HG03039 (cell line): ENCODE data around the gene FRMPD2.

Experiments
- ATAC-seq: cut with Tn5 transposase; IDR thresholded peaks from one replicate; pipeline ENCODE4 v1.9.1; 2021; ENCODE audit warnings: mild to moderate bottlenecking, moderate library complexity; ENCODE audit not compliant: unreplicated experiment

The FRMPD2 gene, protein sequence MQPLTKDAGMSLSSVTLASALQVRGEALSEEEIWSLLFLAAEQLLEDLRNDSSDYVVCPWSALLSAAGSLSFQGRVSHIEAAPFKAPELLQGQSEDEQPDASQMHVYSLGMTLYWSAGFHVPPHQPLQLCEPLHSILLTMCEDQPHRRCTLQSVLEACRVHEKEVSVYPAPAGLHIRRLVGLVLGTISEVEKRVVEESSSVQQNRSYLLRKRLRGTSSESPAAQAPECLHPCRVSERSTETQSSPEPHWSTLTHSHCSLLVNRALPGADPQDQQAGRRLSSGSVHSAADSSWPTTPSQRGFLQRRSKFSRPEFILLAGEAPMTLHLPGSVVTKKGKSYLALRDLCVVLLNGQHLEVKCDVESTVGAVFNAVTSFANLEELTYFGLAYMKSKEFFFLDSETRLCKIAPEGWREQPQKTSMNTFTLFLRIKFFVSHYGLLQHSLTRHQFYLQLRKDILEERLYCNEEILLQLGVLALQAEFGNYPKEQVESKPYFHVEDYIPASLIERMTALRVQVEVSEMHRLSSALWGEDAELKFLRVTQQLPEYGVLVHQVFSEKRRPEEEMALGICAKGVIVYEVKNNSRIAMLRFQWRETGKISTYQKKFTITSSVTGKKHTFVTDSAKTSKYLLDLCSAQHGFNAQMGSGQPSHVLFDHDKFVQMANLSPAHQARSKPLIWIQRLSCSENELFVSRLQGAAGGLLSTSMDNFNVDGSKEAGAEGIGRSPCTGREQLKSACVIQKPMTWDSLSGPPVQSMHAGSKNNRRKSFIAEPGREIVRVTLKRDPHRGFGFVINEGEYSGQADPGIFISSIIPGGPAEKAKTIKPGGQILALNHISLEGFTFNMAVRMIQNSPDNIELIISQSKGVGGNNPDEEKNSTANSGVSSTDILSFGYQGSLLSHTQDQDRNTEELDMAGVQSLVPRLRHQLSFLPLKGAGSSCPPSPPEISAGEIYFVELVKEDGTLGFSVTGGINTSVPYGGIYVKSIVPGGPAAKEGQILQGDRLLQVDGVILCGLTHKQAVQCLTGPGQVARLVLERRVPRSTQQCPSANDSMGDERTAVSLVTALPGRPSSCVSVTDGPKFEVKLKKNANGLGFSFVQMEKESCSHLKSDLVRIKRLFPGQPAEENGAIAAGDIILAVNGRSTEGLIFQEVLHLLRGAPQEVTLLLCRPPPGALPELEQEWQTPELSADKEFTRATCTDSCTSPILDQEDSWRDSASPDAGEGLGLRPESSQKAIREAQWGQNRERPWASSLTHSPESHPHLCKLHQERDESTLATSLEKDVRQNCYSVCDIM (N-terminal part only)

DNA sequence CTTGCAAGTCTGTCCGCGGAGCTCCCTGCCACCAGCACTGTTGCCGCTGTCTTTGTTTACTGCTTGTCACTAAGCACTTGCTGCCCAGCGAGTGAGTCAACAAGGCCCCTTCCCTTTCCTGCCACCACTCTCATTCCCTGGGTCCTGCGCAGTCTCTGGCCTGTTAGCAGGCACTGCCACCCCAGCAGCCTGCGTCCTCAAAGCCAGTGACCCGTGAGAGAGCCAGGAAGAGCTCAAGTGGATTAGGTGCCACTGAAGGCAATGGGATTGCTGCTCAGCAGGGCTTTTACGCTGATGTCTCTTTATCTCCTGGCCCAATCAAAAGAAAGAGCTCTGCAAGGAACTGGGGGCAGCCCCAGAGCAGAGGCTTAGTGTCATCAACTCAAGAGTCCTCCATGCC lies at the start of gene FRMPD2:
Gene FRMPD2, minus strand, starts transcription at position 61 of the 400 bp plus-strand sequence. CDS start 129 bp downstream, outside the sequence.
- ATAC-seq: no peak

DNA sequence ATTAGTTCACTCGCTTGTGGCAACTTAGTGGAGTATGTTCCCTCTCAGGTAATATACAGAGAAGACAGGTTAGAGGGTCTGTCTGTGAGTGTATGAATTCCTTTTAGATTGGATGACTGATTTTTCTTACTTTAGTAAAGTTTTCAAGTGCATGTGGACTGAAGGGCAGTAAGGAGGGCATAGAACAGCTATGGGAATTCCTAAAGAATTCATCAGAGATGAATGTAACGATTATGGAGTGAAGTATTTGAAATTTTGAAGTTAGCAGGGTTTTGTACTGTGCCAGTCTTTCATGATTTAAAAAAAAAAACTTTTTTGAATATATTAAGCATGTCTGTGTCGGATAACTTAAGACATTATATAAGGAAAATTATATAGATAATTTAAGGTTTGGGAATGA lies 47.5 kb upstream of the FRMPD2 start:
- no peak for ATAC-seq

DNA sequence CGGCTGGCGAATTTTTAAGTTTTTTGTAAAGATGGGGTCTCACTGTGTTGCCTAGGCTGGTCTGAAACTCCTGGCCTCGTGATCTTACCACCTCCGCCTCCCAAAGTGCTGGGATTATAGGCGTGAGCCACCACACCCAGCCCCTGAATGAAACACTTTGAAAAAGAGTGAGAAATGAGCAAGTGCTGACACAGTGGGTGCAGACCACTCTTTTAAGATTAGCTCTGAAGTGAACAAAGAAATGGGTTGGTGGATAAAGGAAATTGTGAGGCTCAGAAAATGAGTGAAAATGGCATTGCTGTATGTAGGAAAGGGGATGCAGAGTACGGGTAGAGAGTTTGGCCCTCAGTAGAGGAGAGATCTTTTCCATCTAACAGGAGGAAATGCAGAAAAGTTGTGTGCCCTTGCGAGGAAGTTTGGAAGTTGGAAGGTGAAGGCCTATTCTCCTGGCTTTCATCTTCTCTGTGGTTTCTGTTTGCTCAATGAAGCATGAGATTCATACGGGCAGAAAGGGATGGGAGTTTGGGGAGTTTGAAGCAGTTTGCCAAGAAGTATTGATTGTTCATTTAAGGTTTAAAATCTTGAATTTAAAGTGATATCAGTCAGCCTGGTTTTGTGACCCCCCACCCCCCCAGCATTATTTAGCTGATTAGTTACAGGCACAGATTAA lies 43.0 kb upstream of the FRMPD2 start:
- ATAC-seq: no peak

DNA sequence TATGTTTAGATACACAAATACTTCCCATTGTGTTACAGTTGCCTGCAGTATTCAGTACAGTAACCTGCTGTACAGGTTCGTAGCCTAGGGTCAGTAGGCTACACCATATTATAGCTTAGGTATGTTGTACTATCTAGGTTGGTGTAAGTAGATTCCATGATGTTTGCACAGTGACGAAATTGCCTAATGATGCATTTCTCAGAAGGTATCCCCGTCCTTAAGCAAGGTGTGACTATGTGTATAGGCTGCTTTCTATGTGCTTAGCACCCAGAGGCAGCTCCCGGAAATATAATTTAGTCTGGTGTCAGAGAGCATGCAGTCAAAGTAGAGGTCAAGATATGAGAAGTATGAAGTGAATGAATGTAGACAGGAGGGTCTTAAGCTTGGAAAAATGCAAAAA lies 41.7 kb upstream of the FRMPD2 start:
- no peak for ATAC-seq

DNA sequence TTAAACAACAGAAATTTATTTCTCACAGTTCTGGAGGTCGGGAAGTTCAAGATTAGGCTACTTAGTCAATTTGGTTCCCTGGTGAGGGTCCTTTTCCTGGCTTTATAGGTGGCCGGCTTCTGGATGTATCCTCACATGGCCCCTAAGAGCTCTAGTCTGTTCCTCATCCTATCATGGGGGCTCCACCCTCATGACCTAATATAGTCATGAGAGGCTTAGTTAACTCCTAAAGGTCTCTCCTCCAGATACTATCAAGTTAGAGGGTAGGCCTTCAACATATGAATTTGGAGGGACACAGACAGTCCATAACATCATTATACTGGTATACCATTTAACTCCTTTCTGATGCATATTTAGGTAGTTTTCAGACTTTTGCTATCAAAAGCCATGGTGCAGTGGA lies 39.6 kb upstream of the FRMPD2 start:
- ATAC-seq: no peak

DNA sequence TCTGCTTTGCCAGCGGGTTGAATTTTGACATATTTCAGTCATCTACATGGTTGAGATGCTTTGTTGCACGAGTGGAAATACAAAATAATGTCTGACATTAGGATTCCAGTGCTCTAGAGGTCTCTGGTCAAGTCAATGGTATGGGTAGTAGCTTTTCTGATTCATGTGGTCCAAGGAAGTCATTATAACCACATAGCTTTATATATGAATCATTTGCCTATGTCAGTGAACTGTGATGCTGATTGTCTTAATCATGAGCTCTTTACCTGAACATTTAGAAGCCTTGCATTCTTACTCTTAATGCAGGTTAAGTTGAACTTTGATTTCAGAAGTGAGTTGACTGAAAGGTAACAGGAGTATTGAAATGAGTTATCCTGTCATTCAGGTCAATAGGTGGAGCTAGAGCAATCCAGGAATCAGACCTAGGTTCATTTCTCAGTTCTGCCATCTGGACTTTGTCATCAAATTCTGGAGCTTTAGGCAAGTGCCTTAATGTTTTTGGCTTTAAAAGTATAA lies 35.3 kb upstream of the FRMPD2 start:
- ATAC-seq: no peak

DNA sequence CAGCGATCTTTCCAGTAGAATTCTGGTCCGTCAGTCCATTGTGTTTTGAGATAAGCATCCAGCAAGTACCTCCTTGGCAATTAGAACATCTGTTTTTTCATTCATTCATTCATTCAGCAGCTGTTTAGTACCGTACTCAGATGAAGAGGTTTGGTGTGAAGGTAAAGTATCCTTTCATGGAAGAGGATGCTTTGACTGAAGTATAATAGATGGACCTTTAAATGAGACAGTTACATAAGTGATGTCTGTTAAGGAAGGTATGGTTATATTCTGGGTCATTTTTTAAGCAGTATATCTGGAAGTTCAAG lies 33.2 kb upstream of the FRMPD2 start:
- no peak for ATAC-seq

DNA sequence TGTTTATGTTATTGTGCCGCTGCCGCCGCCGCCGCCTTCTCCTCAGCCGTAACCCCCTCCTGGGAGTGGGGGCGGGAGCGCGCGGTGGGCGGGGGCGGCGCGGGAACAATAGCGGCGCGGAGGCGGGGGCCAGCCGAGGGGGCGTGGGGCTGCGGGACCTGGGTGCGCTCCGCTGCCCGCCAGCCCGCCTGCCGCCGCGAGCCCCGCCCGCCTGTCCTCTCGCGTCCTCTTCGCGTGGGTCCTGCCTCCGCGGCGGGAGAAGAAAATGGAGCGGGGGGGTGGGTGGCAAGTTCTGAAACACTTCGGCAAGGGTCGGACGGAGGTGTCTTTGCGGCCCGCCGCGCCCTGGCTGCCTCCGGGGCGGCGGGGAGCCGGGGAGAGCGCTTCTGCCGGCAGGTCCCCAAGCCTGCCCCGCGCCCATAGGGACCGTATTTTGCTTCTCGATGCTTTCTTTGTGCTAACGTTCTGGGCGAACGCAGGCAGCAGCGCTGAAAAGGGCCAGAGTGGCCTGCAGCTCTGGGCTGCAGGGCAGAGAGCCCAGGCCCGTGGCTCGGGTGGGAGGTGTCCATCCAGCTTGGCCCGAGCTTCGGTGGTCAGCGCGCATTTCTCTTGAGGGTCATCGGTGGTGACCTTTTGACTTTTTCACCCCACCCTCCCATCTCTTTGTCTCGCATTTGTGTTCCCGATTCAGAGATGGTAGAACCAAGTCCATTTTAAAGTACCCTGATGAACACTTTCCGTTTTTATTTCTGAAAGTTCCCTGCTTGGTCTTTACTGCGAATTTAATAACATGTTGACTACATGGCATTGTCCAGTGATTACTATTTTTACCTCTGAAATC lies 32.6 kb upstream of the FRMPD2 start:
- peak; percentile 37 for ATAC-seq

DNA sequence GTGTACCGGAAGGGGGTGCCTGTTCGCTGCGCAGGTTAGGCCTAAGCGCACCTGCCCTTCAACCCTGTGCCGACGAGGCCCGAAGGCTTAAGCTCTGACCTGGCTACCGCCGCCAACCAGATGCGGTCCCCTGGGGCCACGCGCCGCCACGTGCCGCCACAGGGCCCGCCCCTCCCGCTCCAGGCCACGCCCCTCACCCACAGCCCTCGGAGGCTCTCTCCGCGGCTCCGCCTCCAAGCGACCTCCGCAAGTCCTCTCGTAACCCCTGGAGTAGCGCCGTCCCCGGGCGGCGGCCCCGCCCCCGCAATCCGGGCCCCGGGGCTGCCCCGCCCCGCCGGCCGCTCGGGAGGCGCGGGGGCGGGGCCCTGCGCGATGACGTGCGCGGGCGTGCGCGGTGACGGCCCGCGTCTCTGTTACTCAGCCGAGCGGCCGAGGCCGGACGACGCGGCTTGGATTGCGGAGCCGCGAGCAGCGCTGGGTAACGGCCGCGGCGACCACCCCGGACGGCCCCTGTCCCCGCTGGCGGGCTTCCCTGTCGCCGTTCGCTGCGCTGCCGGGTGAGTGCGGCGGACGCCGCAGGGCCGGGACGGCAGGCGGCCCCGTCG lies 31.9 kb upstream of the FRMPD2 start, which contains the start of gene MAPK8:
Gene MAPK8, plus strand, starts transcription at position 413 of the 605 bp plus-strand sequence. CDS start 94,984 bp downstream, outside the sequence.
- peak; percentile 82 for ATAC-seq

DNA sequence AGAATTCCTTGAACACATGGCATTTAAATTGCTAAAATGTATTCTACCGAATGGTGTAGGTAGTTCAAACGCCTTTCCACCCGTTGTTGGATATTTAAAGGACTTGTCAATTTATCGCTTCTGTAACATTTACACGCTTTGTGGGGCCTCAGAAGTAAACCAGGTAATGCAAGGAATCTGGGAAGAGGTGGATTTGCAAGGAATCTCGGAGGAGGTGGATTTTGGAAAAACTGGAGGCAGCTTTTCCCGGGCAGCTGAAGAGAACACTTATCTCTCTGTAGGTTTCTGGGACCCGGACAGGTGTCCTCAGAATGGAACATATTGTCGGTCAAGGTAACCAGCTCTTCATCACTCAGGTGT lies 31.4 kb upstream of the FRMPD2 start:
- no peak for ATAC-seq

DNA sequence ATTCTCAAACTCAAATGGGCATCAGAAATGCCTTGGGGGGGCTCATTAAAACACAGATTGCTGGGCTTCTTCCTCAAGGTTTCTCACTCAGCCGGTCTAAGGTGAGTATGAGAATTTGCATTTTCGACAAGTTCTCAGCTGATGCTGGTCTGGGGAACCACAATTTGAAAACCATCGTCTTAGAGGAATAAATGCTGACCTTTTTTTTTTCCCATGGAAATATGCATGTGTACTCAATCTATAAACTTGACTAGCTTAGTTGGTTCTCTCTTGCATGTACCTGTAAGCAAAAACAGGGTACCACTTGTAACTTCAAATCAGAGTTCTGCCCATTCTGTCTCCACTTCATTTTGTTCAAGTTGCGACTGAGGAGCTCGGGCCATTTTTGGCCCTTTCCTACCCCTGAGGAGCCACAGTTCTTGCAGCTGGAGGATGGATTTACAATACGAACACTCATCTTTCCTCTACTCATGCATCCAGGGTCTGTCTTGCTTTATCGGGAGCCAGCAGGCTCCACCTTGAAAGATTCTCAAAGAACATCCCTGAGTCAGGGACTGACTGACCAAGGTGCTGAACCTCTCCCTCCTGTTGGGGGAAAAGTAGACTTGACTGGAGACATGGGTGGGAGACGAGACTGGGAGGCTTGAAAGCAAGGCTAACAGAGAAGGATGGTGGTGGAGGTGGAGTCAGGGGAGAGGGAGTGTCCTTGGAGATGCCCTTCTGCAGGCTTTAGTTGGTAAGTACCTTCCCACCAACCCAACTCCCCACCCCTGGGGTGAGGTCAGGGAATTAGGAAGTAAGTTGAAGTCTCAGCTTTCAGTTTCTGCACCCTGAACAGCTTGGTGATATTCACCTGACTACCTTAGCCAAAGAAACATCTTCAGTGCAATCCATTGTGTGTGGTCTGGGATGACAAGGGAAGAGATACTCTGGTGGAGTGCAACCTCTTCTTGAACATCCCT lies 28.3 kb upstream of the FRMPD2 start:
- no peak for ATAC-seq

DNA sequence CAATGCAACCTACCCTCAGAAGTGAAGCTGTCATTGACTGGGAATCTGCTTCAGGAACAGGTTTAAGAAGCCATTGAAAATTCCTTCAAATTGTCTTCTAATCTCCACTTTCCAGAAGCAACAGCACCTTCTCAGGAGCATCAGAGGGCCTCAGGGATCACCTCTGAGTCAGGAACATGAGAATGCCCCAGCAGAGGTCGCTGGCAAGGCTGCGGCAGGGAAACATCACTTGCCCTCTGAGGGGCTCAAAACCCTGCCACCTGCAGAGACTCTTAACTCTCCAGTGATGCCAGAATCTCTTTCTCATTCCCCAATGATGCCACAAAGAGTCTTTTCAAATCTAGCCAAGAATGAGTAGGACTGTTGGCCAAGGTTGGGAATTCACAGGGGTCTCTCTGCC lies 26.1 kb upstream of the FRMPD2 start:
- ATAC-seq: no peak

DNA sequence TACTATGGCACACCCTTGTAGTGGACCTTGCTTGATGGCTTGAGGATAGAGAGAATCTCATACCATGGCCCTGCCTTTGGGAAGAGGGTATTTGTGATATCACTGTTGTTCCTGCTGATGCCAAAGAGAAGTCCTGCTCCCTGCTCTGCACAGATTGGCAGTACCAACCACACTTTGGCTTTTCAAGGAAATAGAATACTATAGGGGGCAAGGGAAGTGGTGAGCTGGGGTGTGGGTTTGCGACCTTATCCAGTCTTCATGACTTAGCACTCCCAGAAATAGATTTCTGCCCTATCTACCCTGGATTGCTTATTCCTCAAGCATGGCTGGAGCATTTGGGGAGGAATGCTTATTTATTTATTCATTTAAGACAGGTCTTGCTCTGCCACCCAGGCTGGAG lies 25.2 kb upstream of the FRMPD2 start:
- no peak for ATAC-seq

DNA sequence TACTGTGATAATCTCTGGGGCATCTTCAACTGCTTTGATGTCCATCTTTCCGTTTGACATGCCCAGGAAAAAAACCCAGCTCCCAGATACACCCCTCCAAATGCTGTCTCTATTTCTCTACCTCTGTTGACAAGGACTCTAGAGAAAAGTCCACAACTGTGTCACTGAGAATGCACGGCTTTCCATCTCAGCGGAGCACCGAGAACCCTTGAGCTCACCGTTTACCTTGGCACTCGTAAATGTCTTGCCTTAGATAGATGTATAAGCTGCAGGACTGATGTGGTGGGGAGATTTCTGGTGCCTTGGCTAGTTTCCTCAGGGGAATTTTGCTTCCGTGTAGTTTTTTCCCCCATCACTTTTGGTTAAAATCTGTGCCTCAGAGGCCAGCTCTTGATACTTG lies 24.6 kb upstream of the FRMPD2 start:
- no peak for ATAC-seq

DNA sequence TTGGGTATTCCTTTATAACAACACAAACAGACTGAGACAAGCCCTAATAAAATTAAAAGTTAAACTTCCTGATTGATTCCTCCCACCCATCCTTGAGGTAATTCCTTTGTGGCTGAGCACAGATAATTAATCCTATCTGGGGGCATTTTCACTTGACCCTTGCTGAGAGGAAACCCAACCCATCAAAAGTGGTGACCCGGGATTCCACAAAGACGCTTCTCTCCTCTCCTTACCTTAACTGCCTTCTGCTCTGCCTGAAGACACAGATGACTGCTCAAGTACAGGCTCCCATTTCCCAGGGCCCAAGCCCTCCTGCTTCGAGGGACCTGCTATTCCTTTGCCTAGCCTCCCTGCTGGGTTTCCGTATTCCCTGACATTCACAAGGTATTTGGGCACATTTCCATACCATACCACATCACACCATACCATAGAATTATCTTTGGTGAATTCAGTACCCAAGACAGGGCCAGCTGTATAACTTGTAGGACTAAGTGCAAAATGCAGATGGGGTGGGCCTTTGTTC lies 22.1 kb upstream of the FRMPD2 start:
- ATAC-seq: no peak

DNA sequence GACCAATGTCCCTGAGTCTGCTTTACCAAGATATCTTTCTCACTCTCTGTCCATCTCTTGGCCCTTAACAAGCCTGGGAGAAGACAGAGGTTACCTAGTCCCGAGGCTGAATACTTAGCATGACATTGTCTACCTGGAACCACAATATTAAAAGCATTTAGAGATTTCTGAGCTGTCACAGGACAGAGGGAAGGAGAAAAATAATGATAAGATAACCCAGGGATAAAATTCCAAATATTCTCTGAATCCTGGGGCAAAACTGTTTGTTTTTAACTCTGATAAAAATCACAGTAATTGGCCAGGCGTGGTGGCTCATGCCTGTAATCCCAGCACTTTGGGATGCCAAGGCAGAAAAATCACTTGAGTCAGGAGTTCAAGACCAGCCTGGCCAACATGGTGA lies 19.9 kb upstream of the FRMPD2 start:
- no peak for ATAC-seq

DNA sequence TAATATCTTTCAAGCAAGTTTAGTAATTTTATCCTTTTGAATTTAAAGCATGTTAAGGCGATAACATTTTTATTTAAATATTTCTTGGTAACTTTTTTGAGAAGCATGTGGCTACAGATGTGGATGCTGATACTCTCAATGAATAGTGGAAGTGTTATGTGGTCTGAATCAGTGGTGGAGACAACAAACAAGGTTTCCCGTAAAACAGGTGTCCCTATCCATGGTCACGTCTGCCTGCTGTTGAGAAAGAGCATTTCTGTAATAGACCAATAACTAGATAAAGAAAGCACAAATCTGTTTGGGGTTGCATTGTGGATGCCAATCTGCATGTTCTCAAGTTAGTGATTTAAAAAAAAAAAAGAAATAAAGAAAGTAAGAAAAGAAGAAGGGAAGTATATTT lies 18.1 kb upstream of the FRMPD2 start:
- ATAC-seq: no peak

DNA sequence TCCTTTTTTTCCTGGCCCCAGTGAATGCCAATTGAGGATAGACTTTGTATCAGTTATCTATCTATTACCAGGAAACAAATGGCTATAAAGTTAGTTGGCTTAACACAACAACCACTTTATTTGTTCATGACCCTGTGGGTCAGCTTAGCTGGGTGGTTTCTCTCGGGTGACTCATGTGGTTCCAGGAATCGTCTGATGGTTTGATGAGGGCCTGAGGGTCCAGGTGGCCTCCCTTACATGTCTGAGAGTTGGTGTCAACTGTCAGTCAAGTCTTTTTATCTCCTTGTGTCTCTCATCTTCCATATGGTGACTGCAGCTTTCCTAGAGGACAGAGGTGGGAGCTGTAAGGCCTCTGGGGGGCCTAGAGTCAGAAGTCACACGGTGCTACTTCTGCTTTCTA lies 16.7 kb upstream of the FRMPD2 start:
- ATAC-seq: no peak
